Stimulated activated naive CD8-positive, alpha-beta T cell treated with anti-CD3 and anti-CD28 coated beads, Interleukin-15, Interleukin-2, amounts not matched to agents 100 ng/mL and 50 ng/mL, for 24 hours (primary cell): ENCODE results near the gene MAML3.

ENCODE experiments used
- H3K27ac Mint-ChIP-seq: one replicate; pipeline ENCODE4 v1.8.0; 2021; ENCODE audit warnings: mild to moderate bottlenecking, mixed read lengths
- H3K27me3 Mint-ChIP-seq: one replicate; pipeline ENCODE4 v1.8.0; 2021; ENCODE audit warnings: mixed read lengths
- H3K36me3 Mint-ChIP-seq: one replicate; pipeline ENCODE4 v1.8.0; 2021; ENCODE audit warnings: low read depth, mixed read lengths
- H3K4me1 Mint-ChIP-seq: one replicate; pipeline ENCODE4 v1.8.0; 2021; ENCODE audit warnings: low read depth, mixed read lengths
- H3K4me3 Mint-ChIP-seq: one replicate; pipeline ENCODE4 v1.8.0; 2021; ENCODE audit warnings: mild to moderate bottlenecking, mixed read lengths
- H3K9me3 Mint-ChIP-seq: one replicate; pipeline ENCODE4 v1.8.0; 2021; ENCODE audit warnings: mixed read lengths

MAML3 gene

DNA sequence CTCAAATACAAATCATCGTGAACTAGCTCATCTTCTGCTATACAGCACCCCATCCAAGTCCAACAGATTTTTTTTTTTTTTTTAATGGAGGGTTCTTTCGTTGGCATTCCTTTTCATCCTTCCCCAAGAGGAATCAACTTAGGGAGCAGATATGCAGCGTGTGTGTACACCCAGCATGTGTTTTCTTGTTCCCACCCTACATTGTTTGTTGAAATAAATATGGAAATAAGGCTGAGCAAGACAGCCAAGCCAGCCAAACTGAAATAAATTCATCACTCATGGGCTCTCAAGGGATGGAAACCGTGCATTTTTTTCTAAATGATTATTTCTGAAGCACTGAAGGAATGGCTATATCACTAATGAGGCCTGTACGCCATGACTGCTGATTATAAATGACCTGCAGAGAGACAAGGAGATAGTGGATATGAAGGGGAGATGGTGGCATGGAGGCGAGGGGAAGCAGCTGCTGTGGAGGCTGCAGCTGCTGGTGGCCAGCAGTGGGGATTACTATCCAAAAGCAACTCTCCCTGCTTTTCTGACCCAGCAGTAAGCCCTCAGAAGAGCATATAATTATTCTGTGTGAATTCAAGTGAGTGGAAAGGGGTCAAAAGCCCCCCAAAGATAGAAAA is 314.5 kb downstream of the MAML3 start:
- Mint-ChIP-seq H3K27ac (no peak overlapping the region), H3K4me1 (no peaks in the 10 kb centered on the region)

DNA sequence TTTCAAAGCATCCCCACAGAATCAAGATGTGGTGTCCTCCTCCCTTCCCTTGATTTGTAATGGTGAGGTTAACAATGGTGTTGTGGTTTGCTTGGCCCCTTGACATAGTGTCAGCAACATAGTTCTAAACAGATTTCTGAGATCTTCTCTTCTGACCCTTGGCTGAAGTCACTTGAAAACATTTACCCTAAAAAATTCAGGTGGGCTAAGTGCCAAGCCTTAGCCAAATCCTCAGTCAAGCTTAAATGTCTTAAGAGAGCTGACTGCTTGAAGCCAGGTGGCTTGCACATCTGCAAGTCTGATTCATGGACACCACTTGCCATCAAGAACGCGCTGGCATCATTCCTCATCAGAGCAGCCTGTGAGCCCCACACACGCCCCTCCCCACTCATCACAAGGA is 315.2 kb downstream of the MAML3 start:
- Mint-ChIP-seq H3K27ac (no peak overlapping the region), H3K9me3 (no peaks in the 10 kb centered on the region), H3K4me3 (no peak overlapping the region), H3K4me1 (no peaks in the 10 kb centered on the region), H3K27me3 (no peaks in the 10 kb centered on the region), H3K36me3 (no peaks in the 10 kb centered on the region)

More for the DNA sequence above, 314.5 kb downstream of the MAML3 start:
- Mint-ChIP-seq H3K9me3 (no peaks in the 10 kb centered on the region), H3K4me3 (no peak overlapping the region), H3K36me3 (no peaks in the 10 kb centered on the region), H3K27me3 (no peaks in the 10 kb centered on the region)

DNA sequence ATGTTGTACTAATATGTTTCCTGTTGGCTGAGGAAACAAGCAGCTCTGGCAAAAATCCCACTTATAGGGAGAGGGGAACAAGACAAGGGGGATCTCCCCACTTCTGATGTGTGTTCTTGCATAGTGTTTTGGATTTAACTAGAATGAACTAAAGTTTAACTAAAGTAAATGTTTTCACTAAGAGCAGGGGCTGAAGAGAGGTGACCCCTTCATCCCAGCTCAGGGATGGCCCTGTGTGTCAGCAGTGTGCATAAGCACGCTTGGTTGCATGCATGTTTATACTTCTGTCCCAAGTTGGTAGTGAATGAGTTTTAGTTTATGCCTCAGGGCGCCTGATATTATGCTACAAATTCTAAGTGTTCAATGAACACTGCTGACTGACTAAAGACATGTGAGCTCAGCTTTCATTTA is 319.0 kb downstream of the MAML3 start:
- Mint-ChIP-seq H3K27me3 (no peaks in the 10 kb centered on the region), H3K27ac (no peak overlapping the region), H3K4me1 (no peaks in the 10 kb centered on the region), H3K36me3 (no peaks in the 10 kb centered on the region), H3K4me3 (no peak overlapping the region), H3K9me3 (no peaks in the 10 kb centered on the region)

DNA sequence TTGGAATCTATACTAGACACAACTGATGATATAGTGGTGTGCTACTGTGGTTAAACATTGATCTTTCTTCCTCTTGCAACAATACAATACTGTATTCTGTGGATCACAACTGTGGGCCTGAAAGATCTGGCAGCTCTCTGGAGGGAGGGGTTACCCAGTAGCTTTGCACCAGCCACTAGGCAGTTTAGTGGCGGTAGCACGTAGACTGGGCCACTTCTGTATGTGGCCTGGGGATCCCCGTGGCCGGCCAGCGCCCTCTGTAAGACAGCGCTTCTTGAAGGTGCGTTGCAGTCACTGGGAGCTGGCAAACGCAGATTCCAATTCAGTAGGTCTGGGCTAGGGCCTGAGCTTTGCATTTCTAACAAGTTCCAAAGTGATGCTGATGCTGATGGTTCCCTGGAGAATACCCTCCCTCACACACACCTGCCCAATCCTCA is 319.7 kb downstream of the MAML3 start:
- Mint-ChIP-seq H3K4me1 (no peaks in the 10 kb centered on the region), H3K27ac (no peak overlapping the region), H3K4me3 (no peak overlapping the region), H3K9me3 (no peaks in the 10 kb centered on the region), H3K27me3 (no peaks in the 10 kb centered on the region), H3K36me3 (no peaks in the 10 kb centered on the region)

DNA sequence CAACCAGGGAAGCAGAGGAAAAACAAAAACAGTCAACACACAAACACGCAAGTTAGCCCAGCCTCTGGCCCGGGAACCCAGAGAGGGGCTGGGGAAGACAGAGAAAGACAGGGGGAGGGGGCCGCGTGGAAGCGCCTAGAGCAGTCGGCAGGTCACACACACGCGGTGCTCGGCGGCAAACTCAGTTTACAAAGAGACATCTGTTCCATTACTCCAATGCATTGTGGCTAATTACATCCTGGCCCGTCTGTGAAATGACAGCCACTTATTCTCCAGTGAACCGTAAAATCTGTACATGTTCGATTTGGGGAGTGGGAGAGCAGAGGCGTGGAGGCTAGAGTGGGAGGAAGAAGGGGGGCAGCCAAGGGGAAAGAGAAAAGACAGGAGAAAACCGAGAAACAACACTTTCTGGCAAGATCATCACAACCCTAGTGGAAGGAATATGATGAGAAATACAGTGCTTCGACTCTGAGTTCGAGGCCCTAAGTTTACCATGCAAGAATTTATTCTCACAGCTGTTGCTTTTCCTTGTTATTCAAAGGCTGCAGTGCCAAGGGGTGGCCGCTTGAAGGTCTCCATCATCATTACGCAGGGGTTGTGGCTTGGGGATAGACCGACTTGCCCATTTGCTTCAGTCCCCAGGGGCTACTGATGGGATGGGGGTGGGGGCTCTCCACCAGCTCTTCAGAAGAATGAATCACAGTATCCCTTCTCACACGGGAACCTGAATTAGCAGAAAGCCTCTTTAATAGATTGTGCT is 320.7 kb downstream of the MAML3 start:
- Mint-ChIP-seq H3K36me3 (no peaks in the 10 kb centered on the region), H3K4me1 (no peaks in the 10 kb centered on the region), H3K27ac (no peak overlapping the region), H3K4me3 (no peak overlapping the region), H3K9me3 (no peaks in the 10 kb centered on the region), H3K27me3 (no peaks in the 10 kb centered on the region)

DNA sequence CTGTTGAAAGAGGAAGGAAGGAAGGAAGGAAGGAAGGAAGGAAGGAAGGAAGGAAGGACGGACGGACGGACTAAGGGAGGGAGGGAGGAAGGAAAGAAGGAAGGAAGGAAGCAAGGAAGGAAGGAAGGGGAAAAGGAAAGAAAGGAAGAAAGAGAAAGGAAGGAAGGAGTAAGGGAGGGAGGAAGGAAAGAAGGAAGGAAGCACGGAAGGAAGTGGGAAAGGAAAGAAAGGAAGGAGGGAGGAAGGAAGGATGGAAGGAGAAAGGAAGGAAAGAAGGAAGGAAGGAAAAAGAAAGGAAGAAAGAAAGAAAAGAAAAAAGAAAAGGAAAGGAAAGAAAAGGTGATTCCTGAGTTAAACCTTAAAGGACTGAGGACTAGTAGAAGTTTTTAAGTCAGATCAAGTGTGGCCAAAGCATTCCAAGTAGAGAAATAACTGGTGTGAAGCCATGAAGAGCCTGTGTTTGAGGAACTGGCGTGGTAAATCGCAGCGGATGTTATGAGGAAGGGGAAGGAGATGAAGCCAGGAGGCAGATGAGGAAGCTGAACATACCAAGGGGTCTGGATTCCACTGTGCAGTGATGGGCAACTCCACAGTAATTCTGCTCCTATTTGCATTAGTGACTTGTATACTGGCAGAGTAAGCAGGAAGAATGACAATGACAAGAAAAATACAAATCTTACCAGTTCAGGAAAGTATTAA is 324.9 kb downstream of the MAML3 start:
- no peaks in the 10 kb centered on the region for H3K36me3 Mint-ChIP-seq
- no peak overlapping the region for H3K27ac Mint-ChIP-seq
- no peaks in the 10 kb centered on the region for H3K9me3 Mint-ChIP-seq
- H3K4me3 Mint-ChIP-seq, result no peak overlapping the region
- H3K27me3 Mint-ChIP-seq, result no peaks in the 10 kb centered on the region
- H3K4me1 Mint-ChIP-seq, result no peaks in the 10 kb centered on the region

DNA sequence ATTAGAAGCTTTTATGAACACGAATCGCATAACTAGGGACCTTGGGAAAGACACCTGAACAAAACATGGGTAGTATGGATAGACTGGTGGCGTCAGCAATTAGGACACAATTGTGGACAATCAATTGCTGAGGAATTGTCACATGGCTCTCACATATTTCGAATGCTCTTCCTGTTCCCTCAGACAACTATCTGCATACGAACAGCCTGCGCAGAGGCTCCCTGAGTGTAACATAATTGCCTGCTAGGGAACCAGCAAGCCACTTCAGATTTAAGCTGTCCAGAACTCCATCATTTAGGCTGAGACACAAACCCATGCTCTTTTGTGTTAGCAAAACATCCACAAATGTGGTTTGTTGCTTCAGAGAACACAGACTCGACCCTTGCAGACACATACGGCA is 327.6 kb downstream of the MAML3 start:
- no peaks in the 10 kb centered on the region for H3K27me3 Mint-ChIP-seq
- no peaks in the 10 kb centered on the region for H3K36me3 Mint-ChIP-seq
- H3K4me1 Mint-ChIP-seq, result no peaks in the 10 kb centered on the region
- H3K9me3 Mint-ChIP-seq, result no peaks in the 10 kb centered on the region
- no peak overlapping the region for H3K27ac Mint-ChIP-seq
- no peak overlapping the region for H3K4me3 Mint-ChIP-seq

DNA sequence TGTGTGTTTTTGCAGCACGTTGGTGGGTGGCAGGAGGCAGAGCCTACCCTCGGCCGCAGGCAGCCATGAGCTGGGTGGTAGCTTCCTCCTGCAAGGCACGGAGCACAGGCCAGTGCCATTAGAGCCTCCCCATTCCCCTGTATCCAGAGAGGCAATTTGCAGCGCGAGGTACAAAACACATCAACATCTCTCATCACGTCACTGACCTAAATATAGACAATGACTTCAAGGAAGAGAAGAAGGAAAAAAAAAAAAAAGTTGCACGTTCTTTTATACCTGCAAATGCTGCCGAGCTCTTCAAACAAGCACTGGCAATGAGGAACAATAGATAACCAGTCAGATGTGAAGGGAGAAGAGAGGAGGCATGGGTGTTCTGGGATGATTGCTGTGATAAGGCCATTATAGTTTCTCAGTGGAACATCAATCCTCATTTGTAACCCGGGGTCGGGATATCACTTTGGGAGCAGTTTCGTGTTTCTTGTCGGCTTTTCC is 328.4 kb downstream of the MAML3 start:
- H3K27me3 Mint-ChIP-seq, result no peaks in the 10 kb centered on the region
- no peaks in the 10 kb centered on the region for H3K9me3 Mint-ChIP-seq
- no peaks in the 10 kb centered on the region for H3K36me3 Mint-ChIP-seq
- H3K27ac Mint-ChIP-seq, result no peak overlapping the region
- no peaks in the 10 kb centered on the region for H3K4me1 Mint-ChIP-seq
- H3K4me3 Mint-ChIP-seq, result no peak overlapping the region

DNA sequence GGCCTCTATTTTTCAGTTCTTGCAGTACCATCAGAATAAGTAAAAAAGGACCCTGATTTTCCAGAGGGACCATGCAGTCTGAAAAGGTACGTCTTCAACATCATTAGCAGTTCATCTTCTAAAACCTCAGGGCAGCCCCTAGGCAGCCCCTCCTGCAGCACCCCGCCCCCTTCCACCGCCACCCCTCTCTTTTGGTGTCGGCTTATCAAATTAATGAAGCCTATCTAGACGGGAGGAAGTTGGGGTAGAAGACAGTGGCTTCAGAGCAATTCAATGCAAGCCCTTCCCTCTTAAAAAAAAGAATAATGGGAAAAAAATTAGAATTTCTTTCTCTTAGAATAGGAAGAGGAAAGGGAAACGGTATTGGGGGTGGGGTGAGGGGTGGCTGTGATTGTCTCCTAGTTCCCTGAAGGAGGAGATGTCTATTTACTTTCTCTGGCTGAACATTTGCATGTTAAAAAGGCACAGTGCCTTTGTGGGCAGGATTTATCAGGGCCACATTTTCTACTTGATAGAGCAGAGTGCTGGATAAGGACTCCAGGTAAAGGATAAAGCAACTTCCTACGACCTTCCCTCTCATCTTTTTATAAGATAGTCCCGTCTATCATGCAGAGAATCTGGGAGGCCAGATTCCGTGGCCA is 329.0 kb downstream of the MAML3 start:
- Mint-ChIP-seq H3K4me1 (no peaks in the 10 kb centered on the region), H3K36me3 (no peaks in the 10 kb centered on the region), H3K27me3 (no peaks in the 10 kb centered on the region), H3K9me3 (no peaks in the 10 kb centered on the region), H3K27ac (no peak overlapping the region), H3K4me3 (no peak overlapping the region)

DNA sequence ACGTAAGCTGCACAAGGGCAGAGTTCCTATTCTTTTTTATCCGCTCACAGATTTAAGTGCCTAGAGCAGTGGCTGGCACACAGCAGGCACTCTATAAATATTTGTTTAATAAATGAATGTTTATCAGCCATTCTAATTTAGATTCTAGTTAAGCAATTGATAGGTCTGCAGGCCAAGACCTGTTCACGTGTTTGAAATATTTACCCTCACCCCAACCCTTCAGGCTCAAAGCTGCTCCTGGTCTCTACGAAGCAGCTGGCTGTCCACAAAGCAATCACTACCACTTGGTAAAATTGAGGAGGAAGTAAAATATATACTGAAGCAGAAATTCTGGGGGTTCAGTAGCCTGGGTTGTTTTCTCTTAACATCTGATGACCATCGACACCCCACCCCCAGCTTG is 330.2 kb downstream of the MAML3 start:
- H3K9me3 Mint-ChIP-seq, result no peaks in the 10 kb centered on the region
- H3K4me1 Mint-ChIP-seq, result no peaks in the 10 kb centered on the region
- H3K4me3 Mint-ChIP-seq, result no peak overlapping the region
- H3K27me3 Mint-ChIP-seq, result no peaks in the 10 kb centered on the region
- no peak overlapping the region for H3K27ac Mint-ChIP-seq
- H3K36me3 Mint-ChIP-seq, result no peaks in the 10 kb centered on the region

DNA sequence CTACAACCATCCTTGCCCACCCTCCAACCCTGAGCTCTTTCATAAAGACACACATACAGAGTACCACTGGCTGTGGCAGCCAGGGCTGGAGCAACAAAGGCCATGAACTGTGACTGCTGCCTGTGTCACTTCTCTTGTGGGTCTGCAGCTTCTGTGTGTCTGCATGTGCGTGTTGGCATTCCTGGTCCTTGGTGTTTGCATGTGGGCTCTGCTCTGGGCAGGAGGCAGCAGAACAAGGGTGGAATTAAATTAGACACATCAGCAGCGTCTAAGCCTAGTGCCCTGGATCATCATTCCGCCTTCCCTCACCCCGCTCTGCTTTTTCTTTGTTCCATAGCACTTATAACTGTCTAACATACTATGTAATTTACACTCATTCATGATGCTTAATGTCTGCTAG is 330.6 kb downstream of the MAML3 start:
- Mint-ChIP-seq H3K27ac (no peak overlapping the region), H3K4me1 (no peaks in the 10 kb centered on the region), H3K27me3 (no peaks in the 10 kb centered on the region), H3K9me3 (no peaks in the 10 kb centered on the region), H3K4me3 (no peak overlapping the region), H3K36me3 (no peaks in the 10 kb centered on the region)

DNA sequence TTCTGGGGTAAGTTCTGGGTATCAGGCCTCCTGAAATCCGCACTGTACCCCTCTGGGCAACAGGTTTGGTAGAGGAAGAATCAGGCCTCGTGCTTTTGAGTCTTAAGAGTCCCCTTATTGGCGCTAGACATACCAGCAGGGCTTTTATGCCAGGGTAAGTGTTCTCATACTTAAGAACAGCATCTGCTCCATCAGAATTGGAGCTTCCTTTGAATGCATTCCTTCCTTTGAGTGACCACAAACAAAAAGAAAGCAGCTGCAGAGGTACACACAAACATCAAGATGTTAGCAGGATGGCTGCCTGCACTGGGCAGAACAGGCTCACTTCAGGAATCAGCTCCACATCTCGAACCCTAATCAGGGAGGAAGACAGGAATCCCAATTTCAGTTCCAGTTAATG is 331.6 kb downstream of the MAML3 start:
- H3K27ac Mint-ChIP-seq, result no peak overlapping the region
- no peaks in the 10 kb centered on the region for H3K36me3 Mint-ChIP-seq
- no peak overlapping the region for H3K4me3 Mint-ChIP-seq
- peaks cover 3% of the 10 kb centered on the region for H3K27me3 Mint-ChIP-seq
- no peaks in the 10 kb centered on the region for H3K9me3 Mint-ChIP-seq
- no peaks in the 10 kb centered on the region for H3K4me1 Mint-ChIP-seq

DNA sequence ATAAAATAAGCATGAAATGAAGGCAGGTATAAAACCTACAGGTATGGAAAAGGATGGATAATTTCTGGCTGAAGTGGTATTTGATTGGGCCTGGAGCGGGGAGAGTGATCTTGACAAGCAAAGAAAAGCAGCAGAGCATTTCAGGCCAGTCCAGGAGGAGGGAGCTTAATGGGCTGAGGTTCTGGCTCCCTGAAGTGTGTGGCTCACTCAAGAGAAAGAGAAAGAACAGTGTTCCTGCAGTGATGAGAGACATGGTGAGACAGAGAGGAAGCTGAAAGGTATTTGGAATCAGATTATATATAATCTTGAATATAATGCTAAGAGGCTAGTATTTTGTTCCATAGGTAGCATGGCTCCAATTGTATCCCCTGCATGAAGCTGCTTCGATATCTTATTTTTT is 334.9 kb downstream of the MAML3 start:
- H3K4me3 Mint-ChIP-seq, result no peak overlapping the region
- peaks cover 3% of the 10 kb centered on the region for H3K27me3 Mint-ChIP-seq
- peaks cover 9% of the 10 kb centered on the region for H3K4me1 Mint-ChIP-seq
- no peaks in the 10 kb centered on the region for H3K9me3 Mint-ChIP-seq
- H3K36me3 Mint-ChIP-seq, result no peaks in the 10 kb centered on the region
- H3K27ac Mint-ChIP-seq, result no peak overlapping the region

DNA sequence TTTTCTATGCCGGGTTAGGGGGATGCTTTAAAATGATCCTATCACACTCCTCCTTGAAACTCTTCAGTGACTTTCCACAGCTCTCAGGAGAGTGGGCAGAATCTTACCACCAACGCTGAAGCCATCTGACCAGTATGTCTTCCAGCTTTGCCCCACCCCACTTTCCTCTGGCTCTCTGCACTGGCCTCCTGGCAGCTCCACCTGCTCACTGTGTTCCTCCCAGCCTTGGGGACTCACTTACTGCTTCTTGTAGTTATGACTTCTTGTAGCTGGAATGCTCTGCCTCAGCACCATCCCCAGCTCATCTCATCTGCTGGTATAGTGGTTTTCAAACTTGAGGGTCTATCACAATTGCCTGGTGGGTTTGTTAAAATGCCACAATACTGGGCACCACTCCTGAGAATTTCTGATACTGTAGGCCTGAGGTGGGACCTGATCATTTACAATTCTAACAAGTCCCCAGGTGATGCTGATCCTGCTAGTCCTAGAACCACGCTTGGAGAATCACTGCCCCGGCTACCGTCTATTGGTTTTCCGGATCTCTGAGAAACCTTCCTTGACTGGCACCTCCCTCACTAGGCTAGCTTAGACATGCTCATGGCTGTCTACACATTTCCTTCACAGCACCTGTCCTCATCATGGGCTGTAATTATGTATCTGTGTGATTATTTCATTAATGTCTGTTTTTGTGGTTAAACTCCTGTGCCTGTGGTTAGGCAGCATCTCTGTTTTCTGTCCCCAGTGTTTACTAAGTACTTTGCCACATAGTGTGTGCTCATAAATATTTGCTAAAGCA is 336.1 kb downstream of the MAML3 start:
- no peaks in the 10 kb centered on the region for H3K36me3 Mint-ChIP-seq

More for the DNA sequence above, 336.1 kb downstream of the MAML3 start:
- Mint-ChIP-seq H3K27ac (no peak overlapping the region), H3K4me3 (no peak overlapping the region), H3K9me3 (no peaks in the 10 kb centered on the region), H3K4me1 (peaks cover 9% of the 10 kb centered on the region), H3K27me3 (peaks cover 3% of the 10 kb centered on the region)
